HEK293 (cell line): Measurements from ENCODE around the gene NUDT3.

ENCODE experiments used
- BCL11A ChIP-seq: fragments of 450-650 bp; formaldehyde crosslinking; IDR thresholded peaks from 2 replicates; pipeline ENCODE4 v1.5.1; 2016; ENCODE audit warnings: low read depth, missing biosample characterization, missing genetic modification characterization
- BCL11B ChIP-seq: fragments of 450-650 bp; formaldehyde crosslinking; IDR thresholded peaks from 2 replicates; pipeline ENCODE4 v1.5.1; 2016; ENCODE audit warnings: low read depth, missing biosample characterization, missing genetic modification characterization
- GLI4 ChIP-seq: fragments of 450-650 bp; formaldehyde crosslinking; IDR thresholded peaks from 2 replicates; pipeline ENCODE4 v1.5.1; 2016; ENCODE audit warnings: missing biosample characterization, missing genetic modification characterization
- GLIS2 ChIP-seq: fragments of 450-650 bp; formaldehyde crosslinking; IDR thresholded peaks from 2 replicates; pipeline ENCODE4 v1.5.1; 2016; ENCODE audit warnings: missing biosample characterization, missing genetic modification characterization
- MZF1 ChIP-seq: fragments of 450-650 bp; formaldehyde crosslinking; IDR thresholded peaks from 2 replicates; pipeline ENCODE4 v1.5.1; 2017; ENCODE audit warnings: missing biosample characterization, missing genetic modification characterization, borderline replicate concordance
- PRDM4 ChIP-seq: fragments of 450-650 bp; formaldehyde crosslinking; IDR thresholded peaks from 2 replicates; pipeline ENCODE4 v1.5.1; 2017; ENCODE audit warnings: missing biosample characterization, missing genetic modification characterization
- SALL2 ChIP-seq: fragments of 450-650 bp; formaldehyde crosslinking; IDR thresholded peaks from 2 replicates; pipeline ENCODE4 v1.5.0; 2017; ENCODE audit warnings: missing biosample characterization, mild to moderate bottlenecking, missing genetic modification characterization, borderline replicate concordance
- TSHZ1 ChIP-seq: fragments of 450-650 bp; formaldehyde crosslinking; IDR thresholded peaks from 2 replicates; pipeline ENCODE4 v1.5.1; 2016; ENCODE audit warnings: missing biosample characterization, missing genetic modification characterization, borderline replicate concordance
- ZIC2 ChIP-seq: fragments of 450-650 bp; formaldehyde crosslinking; IDR thresholded peaks from 2 replicates; pipeline ENCODE4 v1.5.1; 2016; ENCODE audit warnings: missing biosample characterization, missing genetic modification characterization
- ZNF114 ChIP-seq: fragments of 450-650 bp; formaldehyde crosslinking; IDR thresholded peaks from 2 replicates; pipeline ENCODE4 v1.5.0; 2017; ENCODE audit warnings: missing biosample characterization, missing genetic modification characterization
- ZNF121 ChIP-seq: fragments of 450-650 bp; formaldehyde crosslinking; IDR thresholded peaks from 2 replicates; pipeline ENCODE4 v1.5.1; 2016; ENCODE audit warnings: missing biosample characterization, missing genetic modification characterization
- ZNF18 ChIP-seq: fragments of 450-650 bp; formaldehyde crosslinking; IDR thresholded peaks from 2 replicates; pipeline ENCODE4 v1.5.1; 2016; ENCODE audit warnings: missing biosample characterization, missing genetic modification characterization
- ZNF211 ChIP-seq: fragments of 450-650 bp; formaldehyde crosslinking; IDR thresholded peaks from 2 replicates; pipeline ENCODE4 v1.5.1; 2016; ENCODE audit warnings: low read depth, missing biosample characterization, missing genetic modification characterization
- ZNF274 ChIP-seq, 2 experiments: fragments of 200-500 bp in 1 of 2; fragments of 450-650 bp in 1 of 2; sonication (Bioruptor generic) in 1 of 2; formaldehyde crosslinking in 1 of 2; IDR thresholded peaks; 2 replicates each; pipeline versions ENCODE4 v1.5.1 to v1.6.1; 2014 to 2016; ENCODE audit warnings: borderline replicate concordance in 1 of 2, inconsistent platforms in 1 of 2, low read length in 1 of 2, missing biosample characterization in 1 of 2, missing genetic modification characterization in 1 of 2
- ZNF394 ChIP-seq: fragments of 450-650 bp; formaldehyde crosslinking; IDR thresholded peaks from 2 replicates; pipeline ENCODE4 v1.5.1; 2016; ENCODE audit warnings: missing biosample characterization, missing genetic modification characterization, mild to moderate bottlenecking, moderate library complexity, borderline replicate concordance
- ZNF426 ChIP-seq: fragments of 450-650 bp; formaldehyde crosslinking; IDR thresholded peaks from 2 replicates; pipeline ENCODE4 v1.5.1; 2017; ENCODE audit warnings: missing biosample characterization, missing genetic modification characterization, mild to moderate bottlenecking, inconsistent platforms, moderate library complexity
- ZNF473 ChIP-seq: fragments of 450-650 bp; formaldehyde crosslinking; IDR thresholded peaks from 2 replicates; pipeline ENCODE4 v1.5.1; 2017; ENCODE audit warnings: missing biosample characterization, missing genetic modification characterization
- ZNF488 ChIP-seq: fragments of 450-650 bp; formaldehyde crosslinking; IDR thresholded peaks from 2 replicates; pipeline ENCODE4 v1.5.1; 2016; ENCODE audit warnings: missing biosample characterization, missing genetic modification characterization
- ZNF513 ChIP-seq: fragments of 450-650 bp; IDR thresholded peaks from 2 replicates; pipeline ENCODE4 v1.5.1; 2018; ENCODE audit warnings: missing biosample characterization, missing genetic modification characterization
- ZNF571 ChIP-seq: fragments of 450-650 bp; formaldehyde crosslinking; IDR thresholded peaks from 2 replicates; pipeline ENCODE4 v1.5.0; 2017; ENCODE audit warnings: missing biosample characterization, missing genetic modification characterization
- ZNF645 ChIP-seq: fragments of 450-650 bp; formaldehyde crosslinking; IDR thresholded peaks from 2 replicates; pipeline ENCODE4; 2016; ENCODE audit warnings: missing biosample characterization, missing genetic modification characterization
- ZNF658 ChIP-seq: fragments of 450-650 bp; formaldehyde crosslinking; IDR thresholded peaks from 2 replicates; pipeline ENCODE4; 2016; ENCODE audit warnings: missing biosample characterization, missing genetic modification characterization
- ZNF692 ChIP-seq: fragments of 450-650 bp; formaldehyde crosslinking; IDR thresholded peaks from 2 replicates; pipeline ENCODE4 v1.5.1; 2016; ENCODE audit warnings: missing biosample characterization, missing genetic modification characterization
- ZNF707 ChIP-seq: fragments of 450-650 bp; formaldehyde crosslinking; IDR thresholded peaks from 2 replicates; pipeline ENCODE4 v1.5.1; 2016; ENCODE audit warnings: missing biosample characterization, missing genetic modification characterization
- ZNF837 ChIP-seq: fragments of 450-650 bp; formaldehyde crosslinking; IDR thresholded peaks from 2 replicates; pipeline ENCODE4 v1.5.1; 2016; ENCODE audit warnings: missing biosample characterization, missing genetic modification characterization

NUDT3 gene

GRCh38 chr6:34386316-34387137, 5.9 kb downstream of the NUDT3 start (continued):
- TF ChIP-seq ZNF513 (tag by site-specific recombination): peak; percentile 7; the same call in 1 of the 2 replicates
- TF ChIP-seq ZNF692 (tag by site-specific recombination): 0 out of 2 replicates have a peak, but pooled peaks have one; percentile 53
- TF ChIP-seq MZF1 (tag by site-specific recombination): peak; percentile 85
- no peak for TF ChIP-seq ZNF426 (tag by site-specific recombination)
- no peak for TF ChIP-seq ZNF658 (tag by site-specific recombination)
- TF ChIP-seq GLI4 (tag by site-specific recombination): no peak
- TF ChIP-seq ZNF211: peak; percentile 79; the same call in 1 of the 2 replicates
- TF ChIP-seq ZNF488 (tag by site-specific recombination): no peak
- TF ChIP-seq ZNF18: peak; percentile 27; the same call in 1 of the 2 replicates
- no peak for TF ChIP-seq ZNF645 (tag by site-specific recombination)
- no peak for TF ChIP-seq ZNF707
- no peak for TF ChIP-seq ZNF274 (IDR thresholded peaks at IDR 0.05; ENCODE audit: low read length)
- TF ChIP-seq ZNF274 (tag by site-specific recombination; IDR thresholded peaks at IDR 0.05; ENCODE audit: borderline replicate concordance): no peak
- TF ChIP-seq BCL11A (tag by site-specific recombination): no peak; the same call in 1 of the 2 replicates
- no peak for TF ChIP-seq ZNF837
- no peak for TF ChIP-seq BCL11B (tag by site-specific recombination)
- no peak for TF ChIP-seq ZNF114
- peak; percentile 55 for TF ChIP-seq ZIC2 (tag by site-specific recombination)
- TF ChIP-seq ZNF473: no peak
- peak; percentile 98 for TF ChIP-seq ZNF121 (tag by site-specific recombination)
- TF ChIP-seq ZNF571: no peak
- TF ChIP-seq GLIS2 (tag by site-specific recombination): no peak
- peak; percentile 88 for TF ChIP-seq TSHZ1 (tag by site-specific recombination)
- no peak for TF ChIP-seq SALL2 (tag by site-specific recombination)
- TF ChIP-seq PRDM4 (tag by site-specific recombination): peak; percentile 70
- TF ChIP-seq ZNF394 (tag by site-specific recombination): peak; percentile 63; the same call in 1 of the 2 replicates
